GM21526 (cell line): Measurements from ENCODE around the gene ACACB.
"Not testable (repeated sequence)": the region's sequence is repeated elsewhere in the genome, so short reads cannot be mapped to it uniquely, and the experiment has no call there.

ENCODE experiments used
- ATAC-seq: cut with Tn5 transposase; IDR thresholded peaks from one replicate; pipeline ENCODE4 v1.9.1; 2021; ENCODE audit warnings: moderate library complexity; ENCODE audit not compliant: unreplicated experiment, low FRiP score

The ACACB gene

DNA sequence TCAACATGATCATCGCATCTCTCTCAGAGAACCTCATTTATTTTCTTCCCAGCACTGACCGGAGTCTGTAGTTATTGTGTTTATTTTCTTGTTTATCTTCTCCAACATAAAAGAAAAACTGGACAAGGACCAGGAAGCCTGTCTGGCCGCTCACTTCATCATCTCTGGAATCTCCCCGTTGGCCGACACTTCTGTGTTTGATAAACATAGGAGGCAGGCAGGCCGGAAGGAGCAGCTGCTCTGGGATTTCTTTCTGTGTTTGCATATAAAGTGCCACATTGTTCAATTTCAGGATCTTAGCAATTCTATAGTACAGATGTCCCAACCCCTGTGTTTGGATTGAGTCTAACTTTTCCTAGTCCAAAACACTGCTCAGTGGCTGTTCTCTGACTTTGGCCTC, 53.3 kb downstream of the ACACB start:
- ATAC-seq, result no peak

- no peak for ATAC-seq
These were observed 53.9 kb downstream of the ACACB start for GRCh38 chr12:109170324-109170723.

DNA sequence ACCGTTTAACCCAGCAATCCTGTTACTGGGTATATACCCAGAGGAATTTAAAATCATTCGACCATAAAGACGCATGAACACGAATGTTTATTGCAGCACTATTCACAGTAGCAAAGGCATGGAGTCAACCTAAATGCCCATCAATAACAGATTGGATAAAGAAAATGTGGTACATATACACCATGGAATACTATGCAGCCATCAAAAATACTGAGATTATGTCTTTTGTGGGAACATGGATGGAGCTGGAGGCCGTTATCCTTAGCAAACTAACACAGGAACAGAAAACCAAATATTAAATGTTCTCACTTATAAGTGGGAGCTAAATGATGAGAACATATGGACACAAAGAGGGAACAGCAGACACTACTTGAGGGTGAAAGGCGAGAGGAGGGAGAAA, 56.4 kb downstream of the ACACB start:
- not testable (repeated sequence) for ATAC-seq

GRCh38 chr12:109173443-109174240, 57.3 kb downstream of the ACACB start:
- ATAC-seq, result no peak

GRCh38 chr12:109174468-109174867, 58.1 kb downstream of the ACACB start:
- no peak for ATAC-seq

DNA sequence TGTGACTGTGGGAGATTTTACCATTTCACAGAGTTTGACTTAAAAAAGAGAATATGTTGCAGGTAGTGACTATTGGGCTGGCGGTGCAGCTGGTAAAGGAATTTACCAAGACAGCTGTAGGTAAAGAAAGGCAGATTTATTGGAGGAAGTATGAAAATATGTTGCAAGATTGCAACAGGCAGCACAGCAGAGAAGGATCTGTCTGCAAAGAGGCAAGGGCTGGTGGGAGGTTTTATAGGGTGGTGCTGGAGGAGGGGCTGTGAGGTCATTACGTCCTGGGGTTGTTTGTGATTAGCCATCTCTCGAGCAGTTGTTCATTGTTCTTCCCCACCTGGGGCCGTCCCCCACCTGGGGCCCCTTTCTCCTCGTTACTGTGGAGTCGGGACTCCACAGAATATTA, 62.1 kb downstream of the ACACB start:
- no peak for ATAC-seq

DNA sequence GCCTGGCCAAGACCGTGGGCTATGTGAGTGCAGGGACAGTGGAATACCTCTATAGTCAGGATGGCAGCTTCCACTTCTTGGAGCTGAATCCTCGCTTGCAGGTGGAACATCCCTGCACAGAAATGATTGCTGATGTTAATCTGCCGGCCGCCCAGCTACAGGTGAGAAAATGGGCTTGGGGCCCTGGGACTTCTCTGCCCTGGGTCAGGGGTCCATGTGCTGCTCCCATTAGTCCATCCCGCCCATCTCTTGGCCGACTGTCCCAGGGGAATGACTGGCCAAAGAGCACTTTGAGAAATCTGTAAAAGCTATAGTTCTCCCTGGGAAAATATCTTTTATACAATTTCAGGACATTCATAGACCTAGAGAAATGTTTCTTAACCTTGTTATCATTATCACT, 63.5 kb downstream of the ACACB start:
- no peak for ATAC-seq

GRCh38 chr12:109182041-109182839, 65.9 kb downstream of the ACACB start:
- no peak for ATAC-seq

DNA sequence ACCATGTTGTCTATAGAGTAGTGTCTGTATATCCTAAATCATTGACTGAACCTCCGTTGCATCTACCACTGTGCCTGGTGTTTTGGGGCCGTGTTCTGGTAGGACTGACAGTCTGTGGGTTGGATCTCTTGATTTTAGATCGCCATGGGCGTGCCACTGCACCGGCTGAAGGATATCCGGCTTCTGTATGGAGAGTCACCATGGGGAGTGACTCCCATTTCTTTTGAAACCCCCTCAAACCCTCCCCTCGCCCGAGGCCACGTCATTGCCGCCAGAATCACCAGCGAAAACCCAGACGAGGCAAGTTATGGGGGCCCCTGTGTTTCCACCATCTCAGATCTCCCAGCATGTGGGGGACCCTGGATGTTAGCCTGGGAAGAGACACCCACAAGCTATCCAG, 69.1 kb downstream of the ACACB start:
- no peak for ATAC-seq

DNA sequence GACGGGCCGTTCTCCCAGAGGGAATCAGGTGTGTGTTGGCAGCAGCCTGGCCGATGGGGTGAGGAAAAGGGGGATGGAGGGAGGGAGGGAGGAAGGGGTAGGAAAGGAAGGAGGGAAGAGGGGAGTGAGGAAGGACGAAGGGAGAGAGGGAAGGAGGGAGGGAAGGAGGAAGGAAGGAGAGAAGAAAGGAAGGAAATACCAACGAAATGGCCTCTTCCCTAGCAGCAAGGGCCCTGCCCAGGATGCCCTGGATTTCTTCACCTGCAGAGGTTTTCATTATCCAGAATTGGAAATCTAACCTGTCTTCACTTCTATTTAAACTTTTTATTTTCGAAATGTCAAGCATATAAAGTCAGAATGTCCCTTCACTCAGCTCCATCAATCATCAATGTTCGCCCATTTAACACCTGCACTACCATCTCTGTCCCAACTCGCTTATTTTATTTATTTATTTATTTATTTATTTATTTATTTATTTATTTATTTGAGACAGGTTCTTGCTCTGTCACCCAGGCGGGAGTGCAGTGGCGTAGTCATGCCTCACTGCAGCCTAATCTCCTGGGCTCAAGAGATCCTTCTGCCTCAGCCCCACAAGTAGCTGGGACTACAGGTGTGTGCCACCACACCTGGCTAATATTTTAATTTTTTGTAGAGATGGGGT, 70.7 kb downstream of the ACACB start:
- no peak for ATAC-seq

DNA sequence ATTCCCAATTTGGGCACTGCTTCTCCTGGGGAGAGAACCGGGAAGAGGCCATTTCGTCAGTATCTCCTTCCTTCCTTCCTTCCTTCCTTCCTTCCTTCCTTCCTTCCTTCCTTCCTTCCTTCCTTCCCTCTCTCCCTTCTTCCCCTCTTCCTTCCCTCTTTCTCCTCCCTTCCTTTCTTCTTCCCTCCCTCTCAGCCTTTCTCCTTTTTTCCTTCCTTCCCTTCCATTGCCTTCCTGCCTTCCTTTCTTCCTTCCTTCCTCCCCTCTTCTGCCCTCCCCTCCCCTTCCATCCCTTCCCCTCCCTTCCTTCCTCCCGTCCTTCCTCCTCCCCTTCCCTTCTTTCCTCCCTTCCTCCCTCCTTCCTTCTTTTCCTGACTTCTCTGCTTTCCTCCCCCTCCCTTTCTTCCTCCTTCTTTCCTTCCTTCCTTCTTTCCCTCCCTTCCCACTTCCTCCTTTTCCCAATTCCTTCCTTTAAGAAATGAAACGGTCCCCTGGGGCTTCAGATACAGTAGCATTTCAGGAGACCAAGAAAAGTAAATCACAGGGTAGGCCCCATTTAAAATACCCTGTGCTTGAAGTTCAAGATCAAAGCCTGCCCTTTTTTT, 71.8 kb downstream of the ACACB start:
- no peak for ATAC-seq

DNA sequence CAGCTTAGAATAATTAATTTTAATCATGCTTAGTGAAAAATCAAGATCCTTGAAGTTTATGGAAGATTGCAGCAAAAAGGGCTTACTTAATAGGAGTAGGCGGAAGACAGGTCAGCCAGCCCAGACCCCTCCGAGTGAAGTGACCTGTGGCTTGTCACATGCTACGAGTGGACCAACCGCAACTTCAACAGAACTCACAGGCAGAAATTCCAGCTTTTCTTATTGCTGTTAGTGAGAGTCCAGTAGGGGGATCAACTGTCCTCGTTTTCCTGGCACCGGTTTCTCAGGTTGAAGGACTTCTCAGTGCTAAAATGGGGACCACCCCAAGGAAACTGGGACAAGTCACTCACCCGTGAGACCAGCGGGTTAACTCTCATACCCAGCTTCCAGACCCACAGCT, 72.9 kb downstream of the ACACB start:
- no peak for ATAC-seq

DNA sequence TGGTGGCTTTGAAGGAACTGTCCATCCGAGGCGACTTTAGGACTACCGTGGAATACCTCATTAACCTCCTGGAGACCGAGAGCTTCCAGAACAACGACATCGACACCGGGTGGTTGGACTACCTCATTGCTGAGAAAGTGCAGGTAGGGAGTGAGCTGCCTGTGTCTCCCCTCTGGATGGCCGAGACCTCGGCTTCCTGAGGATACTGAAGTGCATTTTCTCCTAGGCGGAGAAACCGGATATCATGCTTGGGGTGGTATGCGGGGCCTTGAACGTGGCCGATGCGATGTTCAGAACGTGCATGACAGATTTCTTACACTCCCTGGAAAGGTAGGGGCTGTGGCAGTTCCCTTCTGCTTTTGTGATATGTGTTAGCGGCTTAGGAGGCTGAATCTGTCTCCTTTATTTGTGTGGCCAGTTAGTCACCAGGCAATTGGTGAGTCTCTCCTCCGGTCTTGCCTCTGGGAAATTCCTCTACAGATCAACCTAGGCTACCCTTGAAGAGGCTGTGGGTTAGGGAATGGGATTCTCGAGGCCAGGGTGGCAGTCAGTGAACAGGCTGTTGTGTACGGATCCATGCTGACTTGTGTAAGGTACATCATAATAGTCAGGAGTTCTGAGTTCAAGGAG, 75.3 kb downstream of the ACACB start:
- ATAC-seq, result no peak

DNA sequence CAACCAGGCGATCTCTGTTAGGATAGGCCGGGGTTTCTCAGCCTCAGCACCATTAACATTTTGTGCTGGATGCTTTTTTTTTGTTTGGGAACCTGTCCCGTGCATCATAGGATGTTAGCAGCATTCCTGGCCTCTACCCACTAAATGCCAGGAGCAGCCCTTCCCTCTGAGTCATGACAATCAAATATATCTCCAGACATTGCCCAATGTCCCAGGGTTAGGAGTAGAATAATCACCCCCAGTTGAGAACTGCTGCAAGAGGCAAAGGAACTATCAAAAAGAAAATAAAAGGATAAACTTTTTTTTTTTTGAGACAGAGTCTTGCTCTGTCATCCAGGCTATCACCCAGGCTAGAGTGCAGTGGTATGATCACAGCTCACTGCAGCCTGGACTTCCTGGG, 76.0 kb downstream of the ACACB start:
- ATAC-seq, result no peak

DNA sequence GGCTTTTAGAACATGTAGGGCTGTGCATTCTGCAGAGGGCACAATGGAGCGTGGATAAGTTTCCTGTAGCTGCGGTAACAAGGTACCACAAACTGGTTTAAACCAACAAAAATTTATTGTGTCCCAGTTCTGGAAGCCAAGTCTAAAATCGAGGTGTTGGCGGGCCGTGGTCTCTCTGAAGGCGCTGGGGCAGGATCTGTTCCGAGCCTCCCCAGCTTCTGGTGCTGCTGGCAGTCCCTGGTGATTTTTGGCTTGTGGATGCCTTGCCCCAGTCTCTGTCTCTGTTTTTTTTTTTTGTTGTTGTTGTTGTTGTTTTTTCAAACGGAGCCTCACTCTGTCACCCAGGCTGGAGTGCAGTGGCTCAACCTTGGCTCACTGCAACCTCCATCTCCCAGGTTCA, 77.5 kb downstream of the ACACB start:
- no peak for ATAC-seq

DNA sequence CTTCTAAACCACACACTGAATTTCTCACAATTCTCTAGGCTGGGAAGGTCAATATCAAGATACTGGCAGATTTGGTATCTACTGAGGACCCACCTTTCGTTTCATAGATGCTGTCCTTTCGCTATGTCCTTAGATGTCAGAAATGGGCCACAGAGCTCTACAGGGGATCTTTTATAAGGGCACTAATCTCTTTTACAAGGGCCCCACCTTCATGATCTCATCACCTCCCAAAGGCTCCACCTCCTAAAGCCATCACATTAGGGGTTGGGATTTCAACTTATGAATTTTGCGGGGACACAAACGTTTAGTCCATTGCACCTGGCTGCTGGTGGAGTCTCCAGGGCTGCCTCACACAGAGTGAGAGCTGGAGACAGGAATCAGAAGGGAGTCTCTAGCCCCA, 79.9 kb downstream of the ACACB start:
- ATAC-seq, result no peak

DNA sequence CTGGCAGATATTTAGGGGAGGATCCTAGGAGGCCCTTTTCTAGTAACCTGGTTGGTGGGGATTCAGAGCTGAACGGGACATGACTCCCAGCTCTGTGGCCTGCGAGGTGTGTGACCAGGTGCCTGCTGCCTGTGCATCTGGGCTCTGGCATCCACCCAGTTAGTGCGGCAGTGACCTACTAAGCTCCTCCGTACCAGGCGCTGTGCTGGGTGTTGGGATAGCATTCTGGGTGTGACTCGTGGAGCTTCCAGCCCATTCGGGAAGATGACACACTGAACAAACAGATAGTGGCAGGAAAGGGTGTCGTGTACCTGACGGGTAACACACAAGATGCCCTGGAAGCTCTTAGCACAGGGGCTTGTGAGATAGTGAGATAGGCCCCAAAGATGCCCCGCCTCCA, 80.9 kb downstream of the ACACB start:
- no peak for ATAC-seq

DNA sequence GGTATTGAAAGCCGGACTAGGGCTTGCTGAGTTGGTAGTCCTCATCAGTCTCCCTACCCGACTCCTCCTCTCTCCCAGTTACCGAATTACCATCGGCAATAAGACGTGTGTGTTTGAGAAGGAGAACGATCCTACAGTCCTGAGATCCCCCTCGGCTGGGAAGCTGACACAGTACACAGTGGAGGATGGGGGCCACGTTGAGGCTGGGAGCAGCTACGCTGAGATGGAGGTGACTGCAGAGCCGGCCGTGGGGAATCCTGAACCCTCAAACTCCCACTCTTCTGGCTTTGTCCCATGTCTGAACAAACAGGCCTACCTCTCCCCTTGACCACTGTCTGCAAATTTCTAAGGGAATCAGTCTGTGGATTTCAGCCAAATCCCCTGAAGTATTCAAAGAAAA, 82.9 kb downstream of the ACACB start:
- ATAC-seq, result no peak

DNA sequence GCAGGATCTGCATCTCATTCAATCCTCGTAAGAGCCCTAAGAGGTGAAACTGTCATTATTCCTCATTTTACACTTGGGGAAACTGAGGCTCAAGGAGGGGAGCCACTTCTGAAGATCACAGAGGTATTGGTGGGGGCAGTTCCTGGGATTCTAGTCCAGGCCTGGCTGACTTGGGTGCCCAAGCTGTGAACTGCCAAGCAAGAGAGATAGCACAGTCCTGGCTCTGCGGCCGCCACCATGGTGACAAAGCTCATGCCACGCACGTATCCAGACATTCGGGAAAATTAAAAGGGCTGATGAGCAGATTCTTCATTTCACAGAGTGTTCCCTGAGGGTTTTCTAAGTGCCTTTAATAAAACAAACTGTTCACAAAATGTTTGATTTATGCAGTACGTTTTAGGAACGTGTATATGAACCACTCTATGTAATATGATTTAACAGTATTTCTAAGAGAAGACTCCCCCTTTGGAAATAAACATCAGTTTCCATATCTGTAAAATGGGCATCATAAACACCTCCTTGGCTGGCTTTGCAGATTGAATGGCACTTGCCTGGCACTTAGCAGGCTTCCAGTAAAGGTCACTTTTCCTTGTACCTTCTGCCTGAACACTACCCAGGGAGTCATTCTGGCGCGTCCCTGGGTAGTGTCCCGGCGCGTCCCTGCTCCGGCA, 84.6 kb downstream of the ACACB start:
- ATAC-seq, result no peak

DNA sequence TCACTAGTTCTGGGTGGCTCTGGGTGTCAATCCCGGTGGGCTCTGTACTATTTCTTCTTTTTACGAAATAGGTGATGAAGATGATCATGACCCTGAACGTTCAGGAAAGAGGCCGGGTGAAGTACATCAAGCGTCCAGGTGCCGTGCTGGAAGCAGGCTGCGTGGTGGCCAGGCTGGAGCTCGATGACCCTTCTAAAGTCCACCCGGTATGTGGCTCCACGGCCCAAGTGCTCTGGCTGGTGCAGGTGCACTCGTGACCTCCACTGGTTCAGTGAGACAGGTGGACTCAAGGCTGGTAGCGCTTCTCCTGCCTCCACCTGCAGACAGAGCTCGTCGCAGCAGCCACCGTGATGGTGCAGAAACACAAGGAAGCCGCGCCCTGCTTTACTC, 85.1 kb downstream of the ACACB start:
- ATAC-seq, result no peak
